ENCODE results near the gene ELOVL2.

ELOVL2 gene

GRCh38 chr6:11058406-11058805 is 14.3 kb upstream of the ELOVL2 start:
- DNase-seq (ENCODE audit: low read depth in 2 of 2) = no peak

GRCh38 chr6:11056871-11057270 is 12.8 kb upstream of the ELOVL2 start:
- no peak for DNase-seq (ENCODE audit: low read depth in 2 of 2)

GRCh38 chr6:11055127-11055627 is 11.1 kb upstream of the ELOVL2 start:
- DNase-seq (ENCODE audit: low read depth in 2 of 2) = no peak

GRCh38 chr6:11054722-11055121 is 10.6 kb upstream of the ELOVL2 start:
- DNase-seq (ENCODE audit: low read depth in 2 of 2) = no peak

GRCh38 chr6:11053307-11053706 is 9.2 kb upstream of the ELOVL2 start:
- no peak for DNase-seq (ENCODE audit: low read depth in 2 of 2)

GRCh38 chr6:11050731-11051130 is 6.6 kb upstream of the ELOVL2 start:
- DNase-seq (ENCODE audit: low read depth in 2 of 2) = no peak

- DNase-seq (ENCODE audit: low read depth in 2 of 2) = no peak
These were observed 635 bp upstream of the ELOVL2 start for GRCh38 chr6:11044712-11045167.

- DNase-seq (ENCODE audit: low read depth in 2 of 2) = no peak
These were observed 636 bp downstream of the ELOVL2 start for GRCh38 chr6:11043378-11043960.

GRCh38 chr6:11042750-11043377 is 1.2 kb downstream of the ELOVL2 start:
- DNase-seq (ENCODE audit: low read depth in 2 of 2) = no peak

- DNase-seq (ENCODE audit: low read depth in 2 of 2) = no peak
These were observed 1.9 kb downstream of the ELOVL2 start for GRCh38 chr6:11042025-11042749.

GRCh38 chr6:11040134-11040533 is 4.0 kb downstream of the ELOVL2 start:
- no peak for DNase-seq (ENCODE audit: low read depth in 2 of 2)

- no peak for DNase-seq (ENCODE audit: low read depth in 2 of 2)
These were observed 5.1 kb downstream of the ELOVL2 start for GRCh38 chr6:11039040-11039439.

- DNase-seq (ENCODE audit: low read depth in 2 of 2) = no peak
These were observed 7.1 kb downstream of the ELOVL2 start for GRCh38 chr6:11036977-11037430.

GRCh38 chr6:11036351-11036740 is 7.8 kb downstream of the ELOVL2 start:
- DNase-seq (ENCODE audit: low read depth in 2 of 2) = no peak

GRCh38 chr6:11035616-11036350 is 8.3 kb downstream of the ELOVL2 start:
- DNase-seq (ENCODE audit: low read depth in 2 of 2) = no peak

GRCh38 chr6:11033825-11034224 is 10.3 kb downstream of the ELOVL2 start:
- DNase-seq (ENCODE audit: low read depth in 2 of 2) = no peak

GRCh38 chr6:11030904-11031303 is 13.2 kb downstream of the ELOVL2 start:
- DNase-seq (ENCODE audit: low read depth in 2 of 2) = no peak

GRCh38 chr6:11028959-11029358 is 15.1 kb downstream of the ELOVL2 start:
- DNase-seq (ENCODE audit: low read depth in 2 of 2) = no peak

- no peak for DNase-seq (ENCODE audit: low read depth in 2 of 2)
These were observed 16.5 kb downstream of the ELOVL2 start for GRCh38 chr6:11027565-11028110.

- no peak for DNase-seq (ENCODE audit: low read depth in 2 of 2)
These were observed 18.0 kb downstream of the ELOVL2 start for GRCh38 chr6:11025921-11026635.

GRCh38 chr6:11025130-11025529 is 19.0 kb downstream of the ELOVL2 start:
- no peak for DNase-seq (ENCODE audit: low read depth in 2 of 2)

All from activated CD8-positive, alpha-beta memory T cell treated with anti-CD3 and anti-CD28 coated beads for 4 hours (primary cell).